ENCODE data around the gene GLG1. TPM values are rescaled to one million over a fixed set of nuclear protein-coding genes. Genes with fewer than 3 reads are reported as not detected.

The GLG1 gene
- total RNA-seq, 1 donor = 191 TPM

DNA sequence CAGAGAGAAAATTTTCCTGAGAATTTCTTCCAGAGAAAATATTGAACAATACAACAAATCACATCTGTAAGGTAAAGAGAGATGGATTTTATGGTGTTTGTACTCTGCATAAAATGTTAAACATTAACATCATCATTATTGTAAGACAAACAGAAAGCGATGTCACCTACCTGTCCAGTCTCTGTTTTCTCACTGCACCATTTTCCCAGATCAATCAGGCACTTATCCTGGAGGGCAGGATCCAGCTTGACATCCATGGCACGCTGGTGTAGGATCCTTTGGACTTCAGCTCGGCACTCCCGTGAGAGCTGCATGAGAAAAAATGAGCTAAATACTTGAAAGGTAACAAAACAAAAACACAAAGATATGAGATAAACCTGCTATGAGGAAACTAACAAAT lies 129.7 kb downstream of the GLG1 start:
- H3K4me1 ChIP-seq (ENCODE audit: insufficient read depth, low read length) = peaks cover 11% of the 10 kb centered on the region
- H4K20me1 ChIP-seq (ENCODE audit: insufficient read depth, low read length) = no peaks in the 10 kb centered on the region
- TF ChIP-seq, protein P1, sequence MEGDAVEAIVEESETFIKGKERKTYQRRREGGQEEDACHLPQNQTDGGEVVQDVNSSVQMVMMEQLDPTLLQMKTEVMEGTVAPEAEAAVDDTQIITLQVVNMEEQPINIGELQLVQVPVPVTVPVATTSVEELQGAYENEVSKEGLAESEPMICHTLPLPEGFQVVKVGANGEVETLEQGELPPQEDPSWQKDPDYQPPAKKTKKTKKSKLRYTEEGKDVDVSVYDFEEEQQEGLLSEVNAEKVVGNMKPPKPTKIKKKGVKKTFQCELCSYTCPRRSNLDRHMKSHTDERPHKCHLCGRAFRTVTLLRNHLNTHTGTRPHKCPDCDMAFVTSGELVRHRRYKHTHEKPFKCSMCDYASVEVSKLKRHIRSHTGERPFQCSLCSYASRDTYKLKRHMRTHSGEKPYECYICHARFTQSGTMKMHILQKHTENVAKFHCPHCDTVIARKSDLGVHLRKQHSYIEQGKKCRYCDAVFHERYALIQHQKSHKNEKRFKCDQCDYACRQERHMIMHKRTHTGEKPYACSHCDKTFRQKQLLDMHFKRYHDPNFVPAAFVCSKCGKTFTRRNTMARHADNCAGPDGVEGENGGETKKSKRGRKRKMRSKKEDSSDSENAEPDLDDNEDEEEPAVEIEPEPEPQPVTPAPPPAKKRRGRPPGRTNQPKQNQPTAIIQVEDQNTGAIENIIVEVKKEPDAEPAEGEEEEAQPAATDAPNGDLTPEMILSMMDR (IDR thresholded peaks at IDR 0.05; ENCODE audit: extremely low read depth, low read depth, low read length) = no peak
- H3K4me2 ChIP-seq (ENCODE audit: insufficient read depth, low read length) = no peak overlapping the region
- H3K4me3 ChIP-seq (ENCODE audit: insufficient read depth, low read length) = no peak overlapping the region
- DNase-seq (ENCODE audit: insufficient read length, low spot score, missing footprints) = no peak
- peaks cover 51% of the 10 kb centered on the region for H3K36me3 ChIP-seq (ENCODE audit: insufficient read depth, low read length)
- H3K27ac ChIP-seq (ENCODE audit: low read depth, low read length) = no peak overlapping the region
- H2AFZ ChIP-seq (ENCODE audit: low read length) = no peak overlapping the region
- no peaks in the 10 kb centered on the region for H3K79me2 ChIP-seq (ENCODE audit: insufficient read depth, low read length)
- no peaks in the 10 kb centered on the region for H3K9me3 ChIP-seq (ENCODE audit: low read depth, low read length)
- no peaks in the 10 kb centered on the region for H3K27me3 ChIP-seq (ENCODE audit: insufficient read depth, low read length)

DNA sequence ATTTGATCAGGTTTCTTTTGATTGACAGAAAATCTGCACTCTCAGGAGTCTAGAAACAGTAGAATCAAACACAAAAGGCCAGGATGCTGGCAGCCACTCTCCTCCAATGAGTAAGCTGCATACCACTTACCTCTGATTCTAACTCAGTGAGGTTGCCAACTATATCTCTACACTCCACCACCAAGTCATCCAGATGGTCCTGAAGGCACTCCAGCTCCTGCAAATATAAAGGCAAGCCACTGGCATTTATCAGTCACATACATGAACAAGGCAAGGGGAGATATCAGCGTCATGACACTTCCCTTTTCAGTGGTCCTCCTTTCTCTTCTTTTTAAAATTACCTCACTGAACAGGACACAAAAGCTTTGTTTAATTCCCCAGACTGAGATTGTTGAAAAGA lies 132.5 kb downstream of the GLG1 start:
- H3K79me2 ChIP-seq (ENCODE audit: insufficient read depth, low read length) = no peaks in the 10 kb centered on the region
- peaks cover 68% of the 10 kb centered on the region for H3K36me3 ChIP-seq (ENCODE audit: insufficient read depth, low read length)
- H3K27ac ChIP-seq (ENCODE audit: low read depth, low read length) = no peak overlapping the region
- H3K4me2 ChIP-seq (ENCODE audit: insufficient read depth, low read length) = no peak overlapping the region
- no peaks in the 10 kb centered on the region for H3K27me3 ChIP-seq (ENCODE audit: insufficient read depth, low read length)
- DNase-seq (ENCODE audit: insufficient read length, low spot score, missing footprints) = no peak
- H3K4me3 ChIP-seq (ENCODE audit: insufficient read depth, low read length) = no peak overlapping the region
- no peaks in the 10 kb centered on the region for H3K9me3 ChIP-seq (ENCODE audit: low read depth, low read length)
- peaks cover under 1% of the 10 kb centered on the region for H3K4me1 ChIP-seq (ENCODE audit: insufficient read depth, low read length)
- TF ChIP-seq, protein P1 (IDR thresholded peaks at IDR 0.05; ENCODE audit: extremely low read depth, low read depth, low read length) = no peak
- no peak overlapping the region for H2AFZ ChIP-seq (ENCODE audit: low read length)
- no peaks in the 10 kb centered on the region for H4K20me1 ChIP-seq (ENCODE audit: insufficient read depth, low read length)

DNA sequence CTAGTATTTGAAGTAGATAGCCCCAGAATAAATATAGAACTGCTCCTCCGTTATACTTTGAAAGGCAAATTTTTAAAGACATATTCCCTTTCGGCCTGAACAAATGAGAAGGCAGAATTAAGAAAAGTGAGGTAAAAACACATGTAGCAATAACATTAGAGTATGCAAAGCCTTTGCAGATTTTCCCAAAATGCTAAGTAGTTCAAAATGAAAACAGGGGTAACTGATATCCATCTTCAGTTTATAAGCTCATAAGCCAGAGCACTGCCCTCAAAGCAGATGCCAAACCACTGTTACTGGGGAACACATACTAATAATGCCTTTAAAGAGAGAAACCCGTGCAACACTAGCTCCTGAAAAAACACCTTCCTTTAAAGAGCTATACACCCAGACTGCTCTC lies 134.4 kb downstream of the GLG1 start:
- Histone ChIP-seq H3K4me1 (ENCODE audit: insufficient read depth, low read length) (no peaks in the 10 kb centered on the region), H2AFZ (ENCODE audit: low read length) (no peak overlapping the region), H3K9me3 (ENCODE audit: low read depth, low read length) (no peaks in the 10 kb centered on the region), H3K27me3 (ENCODE audit: insufficient read depth, low read length) (no peaks in the 10 kb centered on the region), H3K27ac (ENCODE audit: low read depth, low read length) (no peak overlapping the region), H3K36me3 (ENCODE audit: insufficient read depth, low read length) (peaks cover 74% of the 10 kb centered on the region), H4K20me1 (ENCODE audit: insufficient read depth, low read length) (no peaks in the 10 kb centered on the region), H3K4me3 (ENCODE audit: insufficient read depth, low read length) (no peak overlapping the region), H3K4me2 (ENCODE audit: insufficient read depth, low read length) (no peak overlapping the region), H3K79me2 (ENCODE audit: insufficient read depth, low read length) (no peaks in the 10 kb centered on the region)
- TF ChIP-seq, protein P1 (IDR thresholded peaks at IDR 0.05; ENCODE audit: extremely low read depth, low read depth, low read length) = no peak
- peak; percentile 69 for DNase-seq (ENCODE audit: insufficient read length, low spot score, missing footprints)

DNA sequence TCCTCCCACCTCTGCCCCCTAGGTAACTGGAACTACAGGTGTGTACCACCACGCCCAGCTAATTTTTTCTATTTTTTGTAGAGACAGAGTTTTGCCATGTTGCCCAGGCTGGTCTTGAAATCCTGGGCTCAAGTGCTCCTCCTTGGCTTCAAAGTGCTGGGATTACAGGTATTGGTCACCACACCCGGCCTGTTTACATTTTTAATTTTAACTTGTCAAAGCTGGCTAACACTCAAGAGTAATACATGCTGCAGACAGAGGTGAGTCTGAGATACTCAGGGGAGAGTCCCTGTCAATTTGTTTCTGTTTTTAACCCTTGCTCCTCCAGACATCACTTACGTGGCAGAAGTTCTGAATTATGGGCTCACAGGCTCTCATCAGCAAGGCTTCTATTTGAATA lies 134.9 kb downstream of the GLG1 start:
- no peak overlapping the region for H3K27ac ChIP-seq (ENCODE audit: low read depth, low read length)
- TF ChIP-seq, protein P1 (IDR thresholded peaks at IDR 0.05; ENCODE audit: extremely low read depth, low read depth, low read length) = no peak
- no peaks in the 10 kb centered on the region for H3K9me3 ChIP-seq (ENCODE audit: low read depth, low read length)
- peak; percentile 31 for DNase-seq (ENCODE audit: insufficient read length, low spot score, missing footprints)
- peaks cover 73% of the 10 kb centered on the region for H3K36me3 ChIP-seq (ENCODE audit: insufficient read depth, low read length)
- H2AFZ ChIP-seq (ENCODE audit: low read length) = no peak overlapping the region
- no peaks in the 10 kb centered on the region for H4K20me1 ChIP-seq (ENCODE audit: insufficient read depth, low read length)
- no peak overlapping the region for H3K4me3 ChIP-seq (ENCODE audit: insufficient read depth, low read length)
- no peak overlapping the region for H3K4me2 ChIP-seq (ENCODE audit: insufficient read depth, low read length)
- H3K79me2 ChIP-seq (ENCODE audit: insufficient read depth, low read length) = no peaks in the 10 kb centered on the region
- no peaks in the 10 kb centered on the region for H3K27me3 ChIP-seq (ENCODE audit: insufficient read depth, low read length)
- H3K4me1 ChIP-seq (ENCODE audit: insufficient read depth, low read length) = no peaks in the 10 kb centered on the region
